Measurements from ENCODE around the gene ACOX1. TPM values are rescaled to one million over a fixed set of nuclear protein-coding genes. Genes with fewer than 3 reads are reported as not detected.

The ACOX1 gene
- total and polyA plus RNA-seq, 8 donors: 25.6 to 81.0 (median 31.9) TPM

DNA sequence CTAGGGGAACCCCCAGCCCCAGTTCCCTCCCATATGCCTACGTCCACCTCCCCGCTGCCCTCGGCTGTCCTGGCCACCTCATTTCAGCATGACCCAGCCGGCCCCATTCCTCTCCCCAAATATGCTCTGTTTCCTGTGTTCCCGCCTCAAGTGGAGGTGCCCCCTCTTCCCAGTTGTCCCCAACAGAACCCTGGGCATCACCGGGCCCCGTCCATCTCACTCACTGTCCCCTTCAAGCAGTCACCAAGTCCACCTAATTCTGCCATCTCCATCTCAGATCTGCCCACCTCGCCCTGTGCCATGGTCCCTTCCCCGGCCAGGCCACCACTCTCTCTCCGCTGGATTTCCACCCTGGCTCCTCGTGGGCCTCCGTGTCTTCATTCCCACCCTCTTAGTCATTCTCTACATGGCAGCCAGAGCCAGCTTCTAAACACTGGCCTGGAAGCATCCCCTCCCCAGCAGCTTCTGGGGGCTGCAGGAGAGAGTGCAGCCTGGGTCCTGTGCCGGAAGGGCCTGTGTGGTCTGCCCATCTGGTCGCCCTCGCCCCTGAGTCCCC is 34.5 kb upstream of the ACOX1 start:
- DNase-seq (no peak), ATAC-seq (no peak)
- Histone ChIP-seq H3K4me1 (peaks cover 0 to 3% of the 10 kb centered on the region in 2 donors), H3K27me3 (no peaks in the 10 kb centered on the region), H3K4me3 (no peak overlapping the region), H3K36me3 (peaks cover 0 to 30% of the 10 kb centered on the region in 2 donors), H3K27ac (no peak overlapping the region), H3K9me3 (no peaks in the 10 kb centered on the region)
- intact Hi-C loops (cut with DNase I): no loop called here
- TF ChIP-seq, protein P1, sequence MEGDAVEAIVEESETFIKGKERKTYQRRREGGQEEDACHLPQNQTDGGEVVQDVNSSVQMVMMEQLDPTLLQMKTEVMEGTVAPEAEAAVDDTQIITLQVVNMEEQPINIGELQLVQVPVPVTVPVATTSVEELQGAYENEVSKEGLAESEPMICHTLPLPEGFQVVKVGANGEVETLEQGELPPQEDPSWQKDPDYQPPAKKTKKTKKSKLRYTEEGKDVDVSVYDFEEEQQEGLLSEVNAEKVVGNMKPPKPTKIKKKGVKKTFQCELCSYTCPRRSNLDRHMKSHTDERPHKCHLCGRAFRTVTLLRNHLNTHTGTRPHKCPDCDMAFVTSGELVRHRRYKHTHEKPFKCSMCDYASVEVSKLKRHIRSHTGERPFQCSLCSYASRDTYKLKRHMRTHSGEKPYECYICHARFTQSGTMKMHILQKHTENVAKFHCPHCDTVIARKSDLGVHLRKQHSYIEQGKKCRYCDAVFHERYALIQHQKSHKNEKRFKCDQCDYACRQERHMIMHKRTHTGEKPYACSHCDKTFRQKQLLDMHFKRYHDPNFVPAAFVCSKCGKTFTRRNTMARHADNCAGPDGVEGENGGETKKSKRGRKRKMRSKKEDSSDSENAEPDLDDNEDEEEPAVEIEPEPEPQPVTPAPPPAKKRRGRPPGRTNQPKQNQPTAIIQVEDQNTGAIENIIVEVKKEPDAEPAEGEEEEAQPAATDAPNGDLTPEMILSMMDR (IDR thresholded peaks at IDR 0.05): no peak

DNA sequence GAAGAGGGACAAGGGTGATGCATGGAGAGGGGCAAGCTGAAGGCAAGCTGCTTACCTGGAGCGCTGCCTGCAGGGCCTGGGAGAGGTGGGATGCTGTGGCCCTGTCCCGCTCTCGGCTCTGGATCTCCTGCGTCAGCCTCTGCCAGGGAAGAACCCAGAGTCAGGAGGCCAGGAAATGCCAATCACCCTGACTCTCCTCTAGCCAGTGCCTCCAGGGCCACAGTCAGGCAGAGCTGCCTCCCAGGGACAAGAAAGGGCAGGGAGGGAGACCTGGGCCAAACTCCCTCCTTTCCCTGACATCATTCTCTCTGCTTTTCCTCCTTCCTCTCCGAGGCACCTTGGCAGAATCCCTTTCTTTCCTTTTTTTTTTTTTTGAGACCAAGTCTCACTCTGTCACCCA is 33.0 kb upstream of the ACOX1 start:
- no peaks in the 10 kb centered on the region for H3K27me3 ChIP-seq
- ATAC-seq: no peak
- H3K9me3 ChIP-seq: no peaks in the 10 kb centered on the region
- peaks cover 0 to 32% of the 10 kb centered on the region in 2 donors for H3K36me3 ChIP-seq
- H3K27ac ChIP-seq: no peak overlapping the region
- TF ChIP-seq, protein P1 (IDR thresholded peaks at IDR 0.05): no peak
- no peak overlapping the region for H3K4me3 ChIP-seq
- H3K4me1 ChIP-seq: peaks cover 0 to 3% of the 10 kb centered on the region in 2 donors
- DNase-seq: no peak
- intact Hi-C loops (cut with DNase I): no loop called here

DNA sequence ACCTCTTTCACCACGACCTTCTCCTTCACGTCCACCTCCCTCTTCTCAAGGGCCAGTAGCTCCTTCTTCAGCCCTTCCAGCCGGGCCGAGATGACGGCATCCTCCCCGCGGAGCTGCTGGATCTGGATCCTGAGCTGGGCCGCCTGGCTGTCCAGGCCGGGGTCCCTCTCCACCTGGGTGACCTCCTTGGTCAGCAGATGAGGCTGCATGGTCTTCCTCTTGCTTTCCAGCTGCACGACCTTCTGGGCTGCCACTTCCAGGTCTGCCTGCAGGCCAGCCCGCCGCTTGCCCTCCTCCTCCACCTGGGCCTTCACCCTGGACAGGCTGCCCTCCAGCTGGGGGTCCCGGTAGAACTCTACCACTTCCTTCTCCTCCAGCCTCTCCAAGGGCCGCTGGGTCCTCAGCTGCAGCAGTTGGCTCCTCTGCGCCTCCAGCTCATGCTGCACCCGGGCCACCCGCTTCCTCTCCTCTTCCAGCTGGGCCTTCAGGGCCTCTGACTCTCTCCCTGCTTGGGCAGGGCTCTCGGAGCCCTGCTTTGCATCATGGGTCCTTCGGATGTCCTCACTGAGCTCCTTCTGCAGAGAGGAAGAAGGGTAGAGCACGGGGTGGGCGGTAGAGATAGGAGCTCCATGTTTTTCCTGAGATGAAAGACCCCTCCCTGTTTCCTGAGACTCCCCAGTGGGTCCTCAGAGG is 31.1 kb upstream of the ACOX1 start:
- no peaks in the 10 kb centered on the region for H3K9me3 ChIP-seq
- H3K27ac ChIP-seq: no peak overlapping the region
- H3K36me3 ChIP-seq: peaks cover 0 to 39% of the 10 kb centered on the region in 2 donors
- DNase-seq: no peak
- H3K4me3 ChIP-seq: no peak overlapping the region
- no peak for ATAC-seq
- TF ChIP-seq, protein P1 (IDR thresholded peaks at IDR 0.05): no peak
- H3K4me1 ChIP-seq: peaks cover 0 to 6% of the 10 kb centered on the region in 2 donors
- no peaks in the 10 kb centered on the region for H3K27me3 ChIP-seq
- intact Hi-C loops (cut with DNase I): no loop called here

DNA sequence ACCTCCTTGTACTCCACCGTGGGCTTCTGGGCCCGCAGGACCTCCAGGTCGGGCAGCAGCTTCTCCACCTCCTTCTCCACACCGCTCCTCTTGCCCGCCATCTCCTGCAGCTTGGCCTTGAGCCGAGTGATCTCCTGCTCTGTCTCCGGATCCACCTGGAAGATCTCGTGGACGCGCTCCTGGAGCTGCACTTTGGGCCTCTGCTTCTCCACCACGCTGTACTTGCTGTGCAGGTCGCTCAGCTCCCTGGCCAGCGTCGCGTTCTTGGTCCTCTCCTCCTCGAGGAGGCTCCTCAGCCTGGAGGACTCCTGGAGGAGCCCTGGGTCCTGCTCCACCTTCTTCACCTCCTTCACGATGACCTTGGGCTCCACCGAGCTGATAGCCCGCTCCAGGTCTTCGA is 30.5 kb upstream of the ACOX1 start:
- Histone ChIP-seq H3K27me3 (no peaks in the 10 kb centered on the region), H3K4me1 (peaks cover 0 to 6% of the 10 kb centered on the region in 2 donors), H3K36me3 (peaks cover 0 to 40% of the 10 kb centered on the region in 2 donors), H3K9me3 (no peaks in the 10 kb centered on the region), H3K4me3 (no peak overlapping the region), H3K27ac (no peak overlapping the region)
- DNase-seq (no peak), ATAC-seq (no peak)
- TF ChIP-seq, protein P1 (IDR thresholded peaks at IDR 0.05): no peak
- intact Hi-C loops (cut with DNase I): no loop called here

DNA sequence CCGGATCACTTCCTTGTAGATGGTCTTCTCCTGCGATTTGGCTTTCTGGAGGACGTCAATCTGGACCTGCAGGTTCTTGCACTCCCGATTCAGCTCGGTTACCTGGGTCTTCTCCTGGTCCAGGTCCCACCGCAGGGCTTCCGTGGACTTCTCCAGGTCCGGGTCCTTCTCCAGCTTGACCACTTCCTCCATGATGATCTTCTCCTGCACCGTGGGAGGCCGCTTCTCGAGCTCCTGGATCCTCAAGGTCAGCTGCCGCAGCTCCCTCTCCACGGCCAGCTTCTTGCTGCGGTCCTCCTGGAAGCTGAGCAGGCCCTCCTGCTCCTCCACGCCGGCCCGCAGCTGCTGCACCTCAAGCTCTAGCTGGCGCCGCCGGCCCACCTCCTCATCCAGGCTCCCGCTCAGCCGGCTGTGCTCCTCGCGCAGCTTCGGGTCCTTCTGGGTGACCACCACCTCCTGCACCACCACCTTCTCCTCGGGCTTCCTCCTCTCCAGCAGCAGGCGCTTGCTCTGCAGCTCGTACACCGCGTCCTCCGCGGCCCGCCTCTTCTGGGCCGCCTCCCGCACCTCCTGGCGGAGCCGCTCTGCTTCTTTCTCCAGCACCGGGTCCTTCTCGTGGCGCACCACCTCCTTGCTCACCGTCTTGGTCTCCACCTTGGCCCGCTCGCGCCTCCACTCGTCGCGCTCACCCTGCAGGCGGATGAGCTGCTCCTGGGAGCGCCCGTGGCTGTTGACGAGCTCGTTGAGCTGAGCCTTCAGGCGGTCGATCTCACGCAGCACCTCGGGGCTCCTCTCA is 29.9 kb upstream of the ACOX1 start:
- Histone ChIP-seq H3K27ac (no peak overlapping the region), H3K4me3 (no peak overlapping the region), H3K4me1 (peaks cover 0 to 4% of the 10 kb centered on the region in 2 donors), H3K36me3 (peaks cover 0 to 43% of the 10 kb centered on the region in 2 donors), H3K9me3 (no peaks in the 10 kb centered on the region), H3K27me3 (no peaks in the 10 kb centered on the region)
- intact Hi-C loops (cut with DNase I): no loop called here
- DNase-seq: peak in 1 of 4 donors; percentile 71
- no peak for ATAC-seq
- TF ChIP-seq, protein P1 (IDR thresholded peaks at IDR 0.05): no peak

Data from left lung (tissue), 10 donors.